GM19452 (cell line): Measurements from ENCODE around the gene CRLF3.
"Not testable (repeated sequence)": the region's sequence is repeated elsewhere in the genome, so short reads cannot be mapped to it uniquely, and the experiment has no call there.

Source experiments
- ATAC-seq: cut with Tn5 transposase; IDR thresholded peaks from one replicate; pipeline ENCODE4 v1.9.1; 2021; ENCODE audit not compliant: unreplicated experiment

CRLF3 gene

DNA sequence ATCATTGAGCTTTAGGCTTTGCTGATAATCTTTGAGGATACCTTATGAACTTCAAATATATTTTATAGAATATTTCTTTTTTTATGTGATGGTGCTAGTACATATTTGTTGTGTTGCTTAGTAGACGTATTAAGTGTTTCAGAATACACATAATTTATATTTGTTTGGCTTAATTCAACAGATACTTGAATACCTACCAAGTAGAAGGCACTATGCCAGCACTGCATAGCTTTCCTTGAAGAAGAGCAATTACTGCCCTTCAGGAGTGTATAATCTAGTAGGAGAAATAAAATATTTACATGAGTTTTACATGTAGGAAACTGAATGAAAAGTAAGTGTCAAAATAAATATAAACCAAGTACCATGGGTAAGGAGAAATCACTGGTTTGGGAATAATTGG lies 81.8 kb downstream of the CRLF3 start:
- not testable (repeated sequence) for ATAC-seq

DNA sequence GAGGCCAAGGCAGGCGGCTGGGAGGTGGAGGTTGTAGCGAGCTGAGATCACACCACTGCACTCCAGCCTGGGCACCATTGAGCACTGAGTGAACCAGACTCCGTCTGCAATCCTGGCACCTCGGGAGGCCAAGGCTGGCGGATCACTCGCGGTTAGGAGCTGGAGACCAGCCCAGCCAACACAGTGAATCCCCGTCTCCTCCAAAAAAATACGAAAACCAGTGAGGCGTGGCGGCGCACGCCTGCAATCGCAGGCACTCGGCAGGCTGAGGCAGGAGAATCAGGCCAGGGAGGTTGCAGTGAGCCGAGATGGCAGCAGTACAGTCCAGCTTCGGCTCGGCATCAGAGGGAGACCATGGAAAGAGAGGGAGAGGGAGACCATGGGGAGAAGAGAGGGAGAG lies 88.1 kb downstream of the CRLF3 start:
- not testable (repeated sequence) for ATAC-seq

DNA sequence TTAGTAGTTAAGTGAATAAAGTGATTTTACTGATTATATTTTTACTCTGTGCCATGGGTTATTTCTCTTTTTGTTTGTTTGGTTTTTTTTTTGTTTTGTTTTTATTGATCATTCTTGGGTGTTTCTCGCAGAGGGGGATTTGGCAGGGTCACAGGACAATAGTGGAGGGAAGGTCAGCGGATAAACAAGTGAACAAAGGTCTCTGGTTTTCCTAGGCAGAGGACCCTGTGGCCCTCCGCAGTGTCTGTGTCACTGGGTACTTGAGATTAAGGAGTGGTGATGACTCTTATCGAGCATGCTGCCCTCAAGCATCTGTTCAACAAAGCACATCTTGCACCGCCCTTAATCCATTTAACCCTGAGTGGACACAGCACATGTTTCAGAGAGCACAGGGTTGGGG lies 88.8 kb downstream of the CRLF3 start:
- ATAC-seq: not testable (repeated sequence)

DNA sequence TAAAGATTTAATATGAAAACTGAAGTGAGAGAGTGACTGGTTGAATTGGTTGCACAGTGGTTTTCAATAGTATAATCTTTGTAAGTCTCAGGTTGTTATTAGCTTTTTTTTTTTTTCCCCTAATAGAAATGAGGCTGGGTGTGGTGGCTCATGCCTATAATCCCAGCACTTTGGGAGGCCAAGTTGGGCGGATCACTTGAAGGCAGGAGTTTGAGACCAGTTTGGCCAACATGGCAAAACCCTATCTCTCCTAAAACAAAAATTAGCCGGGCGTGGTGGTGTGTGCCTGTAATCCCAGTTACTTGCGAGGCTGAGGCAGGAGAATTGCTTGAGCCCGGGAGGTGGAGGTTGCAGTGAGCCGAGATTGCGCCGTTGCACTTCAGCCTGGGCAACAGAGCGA lies 89.3 kb downstream of the CRLF3 start:
- not testable (repeated sequence) for ATAC-seq

DNA sequence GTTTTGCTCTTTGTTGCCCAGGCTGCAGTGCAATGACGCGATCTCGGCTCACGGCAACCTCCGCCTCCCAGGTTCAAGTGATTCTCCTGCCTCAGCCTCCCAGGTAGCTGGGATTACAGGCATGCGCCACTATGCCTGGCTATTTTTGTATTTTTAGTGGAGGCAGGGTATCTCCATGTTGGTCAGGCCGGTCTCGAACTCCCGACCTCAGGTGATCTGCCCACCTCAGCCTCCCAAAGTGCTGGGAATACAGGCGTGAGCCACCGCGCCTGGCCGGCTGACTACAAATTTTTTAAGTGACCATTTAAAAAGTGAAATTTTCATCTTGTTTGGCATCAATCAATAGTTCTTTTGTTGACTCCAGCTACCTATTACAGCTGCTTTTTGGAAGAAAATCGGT lies 90.3 kb downstream of the CRLF3 start:
- ATAC-seq: not testable (repeated sequence)
